ENCODE measurements around the gene LPIN1.

DNA sequence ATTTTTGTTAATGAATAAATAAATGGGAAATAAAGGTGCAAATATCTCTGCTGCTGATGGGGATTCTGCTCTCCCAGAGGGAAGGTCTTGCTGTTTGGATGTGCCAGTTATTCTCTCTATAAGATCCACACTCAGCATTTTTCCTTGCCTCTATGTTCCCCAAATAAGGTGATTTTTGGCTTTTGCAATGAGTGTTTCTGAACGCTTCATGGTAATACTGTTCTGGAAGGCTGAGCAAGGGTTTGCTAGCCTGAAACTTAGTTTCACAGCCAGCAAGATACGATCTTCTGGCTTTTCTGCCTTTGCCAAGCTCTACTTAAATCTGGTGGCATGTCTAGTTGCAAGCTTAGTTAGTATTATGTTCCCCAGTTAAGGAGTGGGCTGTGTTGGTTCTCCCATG, 114.6 kb downstream of the LPIN1 start:
- TF ChIP-seq MYC (IDR thresholded peaks at IDR 0.05; ENCODE audit: low read depth, low read length) (no peak), POLR2A (IDR thresholded peaks at IDR 0.05; ENCODE audit: extremely low read depth, insufficient read length) (no peak), CTCF (IDR thresholded peaks at IDR 0.05; ENCODE audit: low read depth, low read length) (no peak)

Data from NB4 (cell line).